Liver (tissue), 9 donors: ENCODE data around the gene HIKESHI. TPM values are rescaled to one million over a fixed set of nuclear protein-coding genes. Genes with fewer than 3 reads are reported as not detected.

ENCODE experiments used
- DNase-seq: peaks from one replicate; pipeline ENCODE4 v3.0.0-alpha.2; 2017; ENCODE audit warnings: low spot score
- H3K27ac ChIP-seq, 2 donors: one replicate each; pipeline ENCODE4 v1.7.0; 2013; ENCODE audit warnings: inconsistent platforms in 2 of 2, low read length in 2 of 2, control low read depth in 1 of 2, low read depth in 1 of 2, mild to moderate bottlenecking in 1 of 2
- H3K27me3 ChIP-seq, 4 donors: one replicate each; pipeline versions ENCODE4 v1.6.1 to v1.7.0; 2013; ENCODE audit warnings: low read length in 3 of 4, inconsistent platforms in 1 of 4, mild to moderate bottlenecking in 1 of 4, moderate library complexity in 1 of 4; ENCODE audit not compliant: control insufficient read depth in 4 of 4, insufficient read depth in 4 of 4
- H3K36me3 ChIP-seq, 4 donors: one replicate each; pipeline versions ENCODE4 v1.6.1 to v1.7.0; 2013; ENCODE audit warnings: low read length in 3 of 4, mild to moderate bottlenecking in 3 of 4, low read depth in 1 of 4, moderate library complexity in 1 of 4; ENCODE audit not compliant: control insufficient read depth in 4 of 4, insufficient read depth in 3 of 4
- H3K4me1 ChIP-seq, 4 donors: one replicate each; pipeline versions ENCODE4 v1.6.1 to v1.7.0; 2013; ENCODE audit warnings: low read length in 3 of 4, mild to moderate bottlenecking in 3 of 4, moderate library complexity in 1 of 4; ENCODE audit not compliant: control insufficient read depth in 4 of 4, insufficient read depth in 4 of 4
- H3K4me3 ChIP-seq, 3 donors: one replicate each; pipeline versions ENCODE4 v1.6.1 to v1.7.0; 2013; ENCODE audit warnings: low read length in 3 of 3, control low read depth in 1 of 3, low read depth in 1 of 3, mild to moderate bottlenecking in 1 of 3
- H3K9ac ChIP-seq, 2 donors: one replicate each; pipeline ENCODE4 v1.7.0; 2013; ENCODE audit warnings: low read length in 2 of 2, mild to moderate bottlenecking in 2 of 2, moderate library complexity in 2 of 2, control low read depth in 1 of 2, low read depth in 1 of 2
- H3K9me3 ChIP-seq, 4 donors: one replicate each; pipeline versions ENCODE4 v1.6.1 to v1.7.0; 2013; ENCODE audit warnings: low read length in 3 of 4; ENCODE audit not compliant: control insufficient read depth in 4 of 4
- ATF3 ChIP-seq: IDR thresholded peaks from 2 replicates; pipeline ENCODE4 v1.6.1; 2016; ENCODE audit warnings: antibody characterized with exemption
- EGR1 ChIP-seq, 2 donors: IDR thresholded peaks; 2 replicates each; pipeline ENCODE4 v1.6.1; 2016 to 2018; ENCODE audit warnings: antibody characterized with exemption in 2 of 2, low read depth in 2 of 2
- FOXA1 ChIP-seq: IDR thresholded peaks from 2 replicates; pipeline ENCODE4 v1.6.1; 2016; ENCODE audit warnings: antibody characterized with exemption
- HNF4A ChIP-seq, 2 donors: conservative IDR thresholded peaks; 2 replicates each; pipeline ENCODE4 v1.6.1; 2016; ENCODE audit warnings: antibody characterized with exemption in 2 of 2, mild to moderate bottlenecking in 2 of 2
- HNF4G ChIP-seq: IDR thresholded peaks from 2 replicates; pipeline ENCODE4 v1.6.1; 2016; ENCODE audit warnings: antibody characterized with exemption
- JUND ChIP-seq, 2 donors: IDR thresholded peaks; 2 replicates each; pipeline ENCODE4 v1.6.1; 2016; ENCODE audit warnings: antibody characterized with exemption in 2 of 2
- NR2F2 ChIP-seq: IDR thresholded peaks from 2 replicates; pipeline ENCODE4 v1.6.1; 2016; ENCODE audit warnings: antibody characterized with exemption
- RAD21 ChIP-seq, 2 donors: IDR thresholded peaks; 2 replicates each; pipeline ENCODE4 v1.6.1; 2016; ENCODE audit warnings: antibody characterized with exemption in 2 of 2, mild to moderate bottlenecking in 2 of 2
- REST ChIP-seq: IDR thresholded peaks from 2 replicates; pipeline ENCODE4 v1.6.1; 2016; ENCODE audit warnings: antibody characterized with exemption, mild to moderate bottlenecking
- RXRA ChIP-seq, 2 donors: IDR thresholded peaks; 2 replicates each; pipeline ENCODE4 v1.6.1; 2017 to 2018; ENCODE audit warnings: antibody characterized with exemption in 2 of 2, mild to moderate bottlenecking in 1 of 2
- TAF1 ChIP-seq: conservative IDR thresholded peaks from 2 replicates; pipeline ENCODE4 v1.6.1; 2016; ENCODE audit warnings: antibody characterized with exemption, mild to moderate bottlenecking
- YY1 ChIP-seq: IDR thresholded peaks from 2 replicates; pipeline ENCODE4 v1.6.1; 2016; ENCODE audit warnings: antibody characterized with exemption, mild to moderate bottlenecking
- WGBS: extraction: QIAGEN DNeasy Blood & Tissue Kit; methylation state at CpG from one replicate; pipeline ENCODE4 v1.1.7; 2013; 5-methylcytosine and 5-hydroxymethylcytosine counted together
- polyA plus RNA-seq, 2 donors: library from polyadenylated mRNA; stranded (reverse) in 1 of 2; unstranded in 1 of 2; fragments of 200-250 nt in 1 of 2; fragments of >200 nt in 1 of 2; fragmentation: Nextera tagmentation in 1 of 2; extraction: Ambion mirVana in 1 of 2; gene quantifications; one replicate each; pipeline versions ENCODE4 v1.2.1 to v1.2.3, GENCODE V29; 2013 to 2015
- total RNA-seq, 2 donors: library from RNA; depleted of rRNA; stranded (reverse); fragments of >200 nt; gene quantifications; one replicate each; pipeline ENCODE4 v1.2.3, GENCODE V29; 2014
- TF ChIP-seq, protein P1 (sequence below): IDR thresholded peaks from 2 replicates; pipeline ENCODE4 v1.6.1; 2016; ENCODE audit warnings: antibody characterized with exemption
- TF ChIP-seq, protein P2 (sequence below): IDR thresholded peaks from 2 replicates; pipeline ENCODE4 v1.6.1; 2016; ENCODE audit warnings: antibody characterized with exemption
- TF ChIP-seq, protein P3 (sequence below): fragments of 150-350 bp; IDR thresholded peaks from 2 replicates; pipeline ENCODE4 v1.5.1; 2017; ENCODE audit warnings: improper control_type of control experiment, low read depth, low read length; ENCODE audit not compliant: missing input control
- donor health status: healthy.
- donor health status: healthy.
- donor health status: healthy.
- donor health status: healthy.
- donor health status: healthy.

Gene HIKESHI
- total and polyA plus RNA-seq, 4 donors, result 13.3 to 23.3 (median 20.3) TPM

DNA sequence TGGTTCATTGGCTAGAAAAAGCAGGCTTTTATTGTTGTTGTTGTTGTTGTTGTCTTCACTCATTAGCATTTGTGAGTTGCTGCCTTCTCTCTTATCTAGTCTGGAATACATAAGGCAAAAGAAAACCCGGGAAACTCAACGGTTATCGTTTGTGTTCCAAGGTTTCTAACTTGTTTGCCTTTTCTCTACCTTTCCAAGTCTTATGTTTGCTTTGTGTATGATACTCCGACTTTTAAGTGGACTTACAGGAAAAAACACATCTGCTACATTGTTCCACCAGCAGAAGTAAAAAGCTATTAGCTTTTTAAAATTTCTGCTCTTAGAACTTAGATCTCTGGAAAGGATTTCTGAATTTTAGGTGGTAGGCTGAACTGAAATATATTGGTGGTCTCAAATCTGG, 27.0 kb upstream of the HIKESHI start:
- 38% methylated on average over 4 of the region's 4 CpGs for WGBS
- H3K27ac ChIP-seq, result no peak overlapping the region
- H3K27me3 ChIP-seq, result no peaks in the 10 kb centered on the region
- H3K9ac ChIP-seq, result no peak overlapping the region
- H3K4me3 ChIP-seq, result no peak overlapping the region
- no peaks in the 10 kb centered on the region for H3K4me1 ChIP-seq
- no peak for DNase-seq
- peaks cover 6 to 25% (median 17%) of the 10 kb centered on the region in 4 donors for H3K36me3 ChIP-seq
- TF ChIP-seq JUND (IDR thresholded peaks at IDR 0.05) (no peak), RAD21 (IDR thresholded peaks at IDR 0.05) (no peak), YY1 (no peak), HNF4A (conservative IDR thresholded peaks at IDR 0.05) (no peak), FOXA1 (no peak), HNF4G (no peak), REST (no peak), RXRA (IDR thresholded peaks at IDR 0.05) (no peak), TAF1 (no peak), ATF3 (no peak), EGR1 (IDR thresholded peaks at IDR 0.05; ENCODE audit: low read depth in 2 of 2) (no peak), NR2F2 (no peak)
- TF ChIP-seq, protein P1, sequence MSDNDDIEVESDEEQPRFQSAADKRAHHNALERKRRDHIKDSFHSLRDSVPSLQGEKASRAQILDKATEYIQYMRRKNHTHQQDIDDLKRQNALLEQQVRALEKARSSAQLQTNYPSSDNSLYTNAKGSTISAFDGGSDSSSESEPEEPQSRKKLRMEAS, result no peak
- TF ChIP-seq, protein P2, sequence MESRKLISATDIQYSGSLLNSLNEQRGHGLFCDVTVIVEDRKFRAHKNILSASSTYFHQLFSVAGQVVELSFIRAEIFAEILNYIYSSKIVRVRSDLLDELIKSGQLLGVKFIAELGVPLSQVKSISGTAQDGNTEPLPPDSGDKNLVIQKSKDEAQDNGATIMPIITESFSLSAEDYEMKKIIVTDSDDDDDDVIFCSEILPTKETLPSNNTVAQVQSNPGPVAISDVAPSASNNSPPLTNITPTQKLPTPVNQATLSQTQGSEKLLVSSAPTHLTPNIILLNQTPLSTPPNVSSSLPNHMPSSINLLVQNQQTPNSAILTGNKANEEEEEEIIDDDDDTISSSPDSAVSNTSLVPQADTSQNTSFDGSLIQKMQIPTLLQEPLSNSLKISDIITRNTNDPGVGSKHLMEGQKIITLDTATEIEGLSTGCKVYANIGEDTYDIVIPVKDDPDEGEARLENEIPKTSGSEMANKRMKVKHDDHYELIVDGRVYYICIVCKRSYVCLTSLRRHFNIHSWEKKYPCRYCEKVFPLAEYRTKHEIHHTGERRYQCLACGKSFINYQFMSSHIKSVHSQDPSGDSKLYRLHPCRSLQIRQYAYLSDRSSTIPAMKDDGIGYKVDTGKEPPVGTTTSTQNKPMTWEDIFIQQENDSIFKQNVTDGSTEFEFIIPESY, result no peak
- TF ChIP-seq, protein P3, sequence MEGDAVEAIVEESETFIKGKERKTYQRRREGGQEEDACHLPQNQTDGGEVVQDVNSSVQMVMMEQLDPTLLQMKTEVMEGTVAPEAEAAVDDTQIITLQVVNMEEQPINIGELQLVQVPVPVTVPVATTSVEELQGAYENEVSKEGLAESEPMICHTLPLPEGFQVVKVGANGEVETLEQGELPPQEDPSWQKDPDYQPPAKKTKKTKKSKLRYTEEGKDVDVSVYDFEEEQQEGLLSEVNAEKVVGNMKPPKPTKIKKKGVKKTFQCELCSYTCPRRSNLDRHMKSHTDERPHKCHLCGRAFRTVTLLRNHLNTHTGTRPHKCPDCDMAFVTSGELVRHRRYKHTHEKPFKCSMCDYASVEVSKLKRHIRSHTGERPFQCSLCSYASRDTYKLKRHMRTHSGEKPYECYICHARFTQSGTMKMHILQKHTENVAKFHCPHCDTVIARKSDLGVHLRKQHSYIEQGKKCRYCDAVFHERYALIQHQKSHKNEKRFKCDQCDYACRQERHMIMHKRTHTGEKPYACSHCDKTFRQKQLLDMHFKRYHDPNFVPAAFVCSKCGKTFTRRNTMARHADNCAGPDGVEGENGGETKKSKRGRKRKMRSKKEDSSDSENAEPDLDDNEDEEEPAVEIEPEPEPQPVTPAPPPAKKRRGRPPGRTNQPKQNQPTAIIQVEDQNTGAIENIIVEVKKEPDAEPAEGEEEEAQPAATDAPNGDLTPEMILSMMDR, result no peak
- no peaks in the 10 kb centered on the region for H3K9me3 ChIP-seq
